Measurements from ENCODE around the gene TMC6.
"Not testable (repeated sequence)": the region's sequence is repeated elsewhere in the genome, so short reads cannot be mapped to it uniquely, and the experiment has no call there.

TMC6 gene, protein sequence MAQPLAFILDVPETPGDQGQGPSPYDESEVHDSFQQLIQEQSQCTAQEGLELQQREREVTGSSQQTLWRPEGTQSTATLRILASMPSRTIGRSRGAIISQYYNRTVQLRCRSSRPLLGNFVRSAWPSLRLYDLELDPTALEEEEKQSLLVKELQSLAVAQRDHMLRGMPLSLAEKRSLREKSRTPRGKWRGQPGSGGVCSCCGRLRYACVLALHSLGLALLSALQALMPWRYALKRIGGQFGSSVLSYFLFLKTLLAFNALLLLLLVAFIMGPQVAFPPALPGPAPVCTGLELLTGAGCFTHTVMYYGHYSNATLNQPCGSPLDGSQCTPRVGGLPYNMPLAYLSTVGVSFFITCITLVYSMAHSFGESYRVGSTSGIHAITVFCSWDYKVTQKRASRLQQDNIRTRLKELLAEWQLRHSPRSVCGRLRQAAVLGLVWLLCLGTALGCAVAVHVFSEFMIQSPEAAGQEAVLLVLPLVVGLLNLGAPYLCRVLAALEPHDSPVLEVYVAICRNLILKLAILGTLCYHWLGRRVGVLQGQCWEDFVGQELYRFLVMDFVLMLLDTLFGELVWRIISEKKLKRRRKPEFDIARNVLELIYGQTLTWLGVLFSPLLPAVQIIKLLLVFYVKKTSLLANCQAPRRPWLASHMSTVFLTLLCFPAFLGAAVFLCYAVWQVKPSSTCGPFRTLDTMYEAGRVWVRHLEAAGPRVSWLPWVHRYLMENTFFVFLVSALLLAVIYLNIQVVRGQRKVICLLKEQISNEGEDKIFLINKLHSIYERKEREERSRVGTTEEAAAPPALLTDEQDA

DNA sequence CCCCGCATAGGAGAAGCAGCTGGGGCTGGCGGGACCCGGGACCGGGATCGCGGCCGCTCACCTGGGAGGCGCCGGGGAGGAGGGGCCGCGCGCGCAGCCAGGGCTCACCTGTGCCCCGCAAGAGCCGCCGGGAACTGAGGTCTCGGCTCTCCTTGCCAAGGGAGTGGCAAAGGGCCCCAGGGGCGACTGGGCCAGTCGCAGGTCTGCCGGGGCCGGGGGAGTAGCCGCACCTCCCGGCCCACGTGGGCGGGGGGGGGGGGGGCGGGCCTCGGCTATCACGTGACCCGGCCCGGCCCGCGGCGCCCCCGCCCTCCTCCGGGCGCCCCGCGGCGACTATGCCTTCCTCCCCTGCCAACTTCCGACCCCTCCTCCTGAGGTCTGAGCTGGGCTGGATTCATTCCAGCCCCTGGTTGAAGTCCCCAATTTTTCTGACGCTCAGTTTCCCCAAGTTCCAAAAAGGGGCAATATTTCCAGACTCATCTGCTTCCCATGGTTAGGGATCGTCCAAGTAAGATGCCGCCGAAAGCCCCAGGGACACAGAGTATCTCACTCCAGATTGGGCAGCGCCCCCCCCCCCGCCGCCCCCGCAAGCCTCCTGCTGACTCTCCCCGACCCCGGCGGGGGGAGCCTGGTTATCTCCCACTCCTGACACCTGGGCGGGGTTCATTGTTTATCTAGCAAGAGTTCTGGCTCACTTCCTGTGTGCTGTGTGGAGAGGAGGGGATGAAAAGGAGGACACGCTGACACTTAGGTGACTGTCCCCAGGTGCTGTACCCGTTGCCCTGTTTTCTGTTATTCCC lies at the start of gene TMC6:
Gene TMC6, minus strand, starts transcription at position 205 of the 800 bp plus-strand sequence. CDS start 1,923 bp downstream, outside the sequence.
- DNase-seq, result no peak

DNA sequence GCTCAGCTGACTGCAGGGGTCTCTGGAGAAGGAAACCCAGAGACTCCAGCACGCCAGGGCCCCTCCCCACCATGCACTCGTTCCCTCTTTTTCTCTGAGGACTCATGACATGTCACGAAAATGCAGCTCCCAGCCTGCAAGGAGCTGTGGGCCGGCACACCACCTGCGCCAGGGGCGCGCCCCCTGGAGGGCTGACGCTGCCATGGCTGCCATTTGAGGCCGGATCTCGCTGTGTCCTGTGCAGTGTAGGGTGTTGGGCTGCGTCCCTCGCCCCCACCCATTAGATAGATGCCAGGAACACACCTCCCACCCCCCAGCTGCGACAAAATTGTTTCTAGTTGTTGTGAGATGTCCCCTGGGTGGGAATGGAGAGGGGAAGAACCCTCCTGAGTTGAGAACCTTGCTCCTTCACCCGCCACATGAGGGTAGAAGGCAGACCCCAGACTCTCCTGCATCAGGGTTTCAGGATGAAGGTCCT lies 48.0 kb upstream of the TMC6 start:
- DNase-seq, result no peak

DNA sequence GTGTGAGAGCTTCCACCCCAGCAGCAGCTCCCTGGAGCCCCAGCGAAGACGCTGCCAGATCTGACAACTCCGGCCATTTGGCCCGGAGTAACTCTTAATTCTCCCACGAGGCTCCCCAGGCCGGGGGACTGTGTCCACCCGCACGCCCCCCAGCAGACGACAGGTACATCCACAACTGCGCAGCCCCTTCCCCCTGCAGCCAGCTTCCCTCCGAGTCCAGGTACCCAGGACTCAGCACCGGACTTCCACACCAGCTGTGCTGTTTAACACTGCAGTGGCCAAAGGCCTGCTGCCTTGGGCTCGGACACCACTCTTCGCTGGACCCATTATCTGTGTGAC lies 47.1 kb upstream of the TMC6 start:
- no peak for DNase-seq

DNA sequence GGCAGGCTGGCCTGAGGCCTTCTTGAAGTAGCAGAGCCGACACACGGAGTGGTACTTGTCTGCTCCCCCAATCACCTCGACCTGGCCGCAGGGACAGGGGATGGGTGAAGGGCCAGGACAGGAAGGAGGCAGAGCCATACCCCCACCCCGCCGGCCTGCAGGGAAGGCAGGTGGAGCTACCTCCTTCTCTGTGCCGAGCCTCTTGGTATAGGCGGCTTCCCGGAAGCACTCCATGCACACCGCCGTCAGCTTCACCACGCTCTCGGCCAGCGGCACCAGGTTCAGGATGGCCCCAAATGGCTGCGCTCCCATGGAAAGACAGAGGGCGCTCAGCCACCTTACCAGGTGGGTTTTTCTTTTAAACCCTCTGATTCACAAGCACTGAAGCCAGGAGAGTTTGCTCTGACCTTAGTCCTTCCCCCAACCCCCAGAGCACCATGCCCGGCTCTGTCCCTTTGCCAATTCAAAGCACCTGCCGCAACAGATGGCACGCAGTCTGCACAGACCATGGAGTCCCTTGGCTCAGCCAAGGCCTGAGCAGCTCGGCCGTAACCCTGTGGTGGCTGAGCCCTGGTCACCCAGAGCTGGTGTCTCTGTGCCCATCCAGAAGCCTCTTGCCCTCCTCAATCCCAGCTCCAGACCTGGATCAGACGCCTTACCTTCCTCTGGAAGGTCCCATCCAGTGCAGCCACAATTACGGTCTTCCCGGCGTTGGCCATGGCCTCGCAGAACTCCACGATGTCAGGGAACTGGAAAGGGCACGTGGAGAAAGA lies 46.5 kb upstream of the TMC6 start:
- no peak for DNase-seq

DNA sequence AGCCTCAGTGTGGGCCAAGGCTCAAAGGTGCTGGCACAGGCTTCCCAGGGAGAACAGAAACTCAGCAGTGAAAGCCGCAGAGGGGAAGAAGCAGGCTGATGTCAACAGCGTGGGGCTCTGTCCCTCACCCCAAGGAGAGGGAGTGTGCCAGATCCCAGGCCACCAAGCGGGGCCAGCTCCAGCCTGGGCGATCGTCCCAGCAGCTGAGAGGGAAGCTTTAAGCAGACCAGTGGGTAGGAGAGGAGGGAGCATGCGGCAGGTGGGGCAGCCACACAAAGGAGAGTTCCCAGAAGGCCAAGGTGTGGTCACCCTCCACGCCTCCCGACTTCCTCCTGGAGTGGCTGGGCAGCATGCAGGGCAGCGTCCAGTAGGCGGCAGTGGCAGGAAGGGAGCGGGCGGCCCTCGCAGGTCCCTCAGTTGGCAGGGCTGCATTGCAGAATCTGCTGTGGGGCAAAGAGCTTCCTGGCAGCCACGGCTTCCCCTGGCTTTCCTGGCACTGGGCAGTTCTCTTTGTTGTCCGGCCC lies 45.9 kb upstream of the TMC6 start:
- no peak for DNase-seq

DNA sequence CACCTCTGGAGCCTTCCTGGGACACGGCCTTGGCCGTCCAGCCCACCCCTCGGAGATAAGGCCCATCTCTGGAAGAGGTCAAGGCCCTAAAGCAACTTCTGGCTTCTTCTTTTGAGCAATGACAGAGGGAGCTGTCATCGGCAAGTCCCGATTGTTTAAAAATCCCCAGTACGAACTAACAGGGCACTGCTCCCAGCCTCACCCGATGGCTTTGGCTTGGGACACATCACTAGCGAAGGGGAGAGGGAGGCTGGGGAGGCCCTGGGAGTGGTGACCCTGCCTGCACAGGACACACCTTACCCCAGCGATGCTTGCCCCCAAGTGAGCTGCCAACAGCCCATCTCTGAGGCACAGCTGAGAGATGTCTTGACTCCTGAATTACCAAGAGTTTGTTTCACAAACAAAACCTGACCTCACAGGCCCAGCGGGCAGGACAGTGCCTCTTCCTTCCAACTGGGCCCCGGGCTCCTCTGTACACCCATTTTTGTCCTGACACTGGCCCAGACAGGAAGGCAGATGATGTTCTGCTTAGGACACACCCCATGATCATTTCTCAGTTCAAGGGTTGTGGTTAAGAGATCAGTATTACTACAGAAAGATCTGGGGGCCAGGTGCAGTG lies 44.7 kb upstream of the TMC6 start:
- DNase-seq, result no peak

DNA sequence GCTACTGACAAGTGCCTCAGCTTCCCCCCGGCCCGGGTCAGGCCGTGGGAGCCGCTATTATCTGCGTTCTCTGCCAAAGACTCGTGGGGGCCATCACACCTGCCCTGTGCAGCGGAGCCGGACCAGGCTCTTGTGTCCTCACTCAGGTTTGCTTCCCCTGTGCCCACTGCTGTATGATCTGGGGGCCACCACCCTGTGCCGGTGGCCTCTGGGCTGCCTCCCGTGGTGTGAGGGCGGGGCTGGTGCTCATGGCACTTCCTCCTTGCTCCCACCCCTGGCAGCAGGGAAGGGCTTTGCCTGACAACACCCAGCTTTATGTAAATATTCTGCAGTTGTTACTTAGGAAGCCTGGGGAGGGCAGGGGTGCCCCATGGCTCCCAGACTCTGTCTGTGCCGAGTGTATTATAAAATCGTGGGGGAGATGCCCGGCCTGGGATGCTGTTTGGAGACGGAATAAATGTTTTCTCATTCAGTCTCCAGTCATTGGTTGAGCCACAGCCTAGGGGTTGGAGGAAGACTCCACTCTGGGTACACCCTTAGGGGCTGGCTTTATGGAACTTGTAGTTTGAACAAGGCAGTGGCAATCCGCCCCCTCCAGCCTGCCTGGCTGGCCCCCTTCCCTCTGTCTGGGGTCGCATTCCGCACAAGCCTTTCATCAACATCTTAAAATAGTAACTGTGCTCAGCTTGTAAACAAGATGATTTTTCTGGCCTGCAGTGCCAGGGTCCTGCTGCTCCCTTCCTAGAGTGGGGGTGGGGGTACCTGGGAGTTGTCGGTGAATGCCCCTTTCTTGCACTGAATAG lies 43.9 kb upstream of the TMC6 start:
- DNase-seq, result no peak

DNA sequence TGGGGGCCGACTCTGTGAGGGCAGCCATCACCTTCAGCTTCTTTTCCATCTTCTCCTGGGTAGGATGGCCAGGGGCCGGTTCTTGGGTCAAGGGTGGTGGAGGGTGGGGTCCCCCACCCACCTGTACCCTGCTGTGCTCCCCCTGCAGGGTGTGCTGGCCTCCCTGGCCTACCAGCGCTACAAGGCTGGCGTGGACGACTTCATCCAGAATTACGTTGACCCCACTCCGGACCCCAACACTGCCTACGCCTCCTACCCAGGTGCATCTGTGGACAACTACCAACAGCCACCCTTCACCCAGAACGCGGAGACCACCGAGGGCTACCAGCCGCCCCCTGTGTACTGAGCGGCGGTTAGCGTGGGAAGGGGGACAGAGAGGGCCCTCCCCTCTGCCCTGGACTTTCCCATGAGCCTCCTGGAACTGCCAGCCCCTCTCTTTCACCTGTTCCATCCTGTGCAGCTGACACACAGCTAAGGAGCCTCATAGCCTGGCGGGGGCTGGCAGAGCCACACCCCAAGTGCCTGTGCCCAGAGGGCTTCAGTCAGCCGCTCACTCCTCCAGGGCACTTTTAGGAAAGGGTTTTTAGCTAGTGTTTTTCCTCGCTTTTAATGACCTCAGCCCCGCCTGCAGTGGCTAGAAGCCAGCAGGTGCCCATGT lies 43.2 kb upstream of the TMC6 start:
- DNase-seq, result not testable (repeated sequence)

DNA sequence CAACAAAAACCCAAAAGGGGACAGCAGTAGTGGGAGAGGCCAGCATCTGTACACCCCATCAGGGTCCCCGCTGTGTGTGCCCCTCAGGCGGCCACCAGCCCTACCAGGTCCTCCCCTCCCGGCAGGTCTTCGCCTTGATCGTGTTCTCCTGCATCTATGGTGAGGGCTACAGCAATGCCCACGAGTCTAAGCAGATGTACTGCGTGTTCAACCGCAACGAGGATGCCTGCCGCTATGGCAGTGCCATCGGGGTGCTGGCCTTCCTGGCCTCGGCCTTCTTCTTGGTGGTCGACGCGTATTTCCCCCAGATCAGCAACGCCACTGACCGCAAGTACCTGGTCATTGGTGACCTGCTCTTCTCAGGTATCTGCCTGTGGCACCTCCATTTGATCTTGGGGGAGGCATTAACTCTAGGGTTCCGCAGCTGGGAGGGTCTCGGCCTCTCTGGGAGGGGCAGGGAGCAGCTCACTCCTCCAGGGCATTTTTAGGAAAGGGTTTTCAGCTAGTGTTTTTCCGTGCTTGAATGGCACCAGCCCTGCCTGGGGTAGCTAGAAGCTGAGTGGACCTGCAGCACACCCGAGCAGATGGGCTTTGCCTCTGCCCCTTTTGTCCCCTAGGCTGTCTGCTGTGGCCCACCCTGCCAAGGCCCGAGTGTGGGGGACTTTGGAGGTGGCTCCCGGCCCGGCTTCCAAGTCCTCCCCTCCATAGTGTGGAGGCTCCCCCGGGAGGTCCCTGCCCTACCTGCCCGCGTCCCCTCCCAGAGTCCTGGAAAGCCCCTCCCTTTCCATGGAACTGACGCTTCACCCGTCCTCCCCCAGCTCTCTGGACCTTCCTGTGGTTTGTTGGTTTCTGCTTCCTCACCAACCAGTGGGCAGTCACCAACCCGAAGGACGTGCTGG lies 42.4 kb upstream of the TMC6 start:
- no peak for DNase-seq

DNA sequence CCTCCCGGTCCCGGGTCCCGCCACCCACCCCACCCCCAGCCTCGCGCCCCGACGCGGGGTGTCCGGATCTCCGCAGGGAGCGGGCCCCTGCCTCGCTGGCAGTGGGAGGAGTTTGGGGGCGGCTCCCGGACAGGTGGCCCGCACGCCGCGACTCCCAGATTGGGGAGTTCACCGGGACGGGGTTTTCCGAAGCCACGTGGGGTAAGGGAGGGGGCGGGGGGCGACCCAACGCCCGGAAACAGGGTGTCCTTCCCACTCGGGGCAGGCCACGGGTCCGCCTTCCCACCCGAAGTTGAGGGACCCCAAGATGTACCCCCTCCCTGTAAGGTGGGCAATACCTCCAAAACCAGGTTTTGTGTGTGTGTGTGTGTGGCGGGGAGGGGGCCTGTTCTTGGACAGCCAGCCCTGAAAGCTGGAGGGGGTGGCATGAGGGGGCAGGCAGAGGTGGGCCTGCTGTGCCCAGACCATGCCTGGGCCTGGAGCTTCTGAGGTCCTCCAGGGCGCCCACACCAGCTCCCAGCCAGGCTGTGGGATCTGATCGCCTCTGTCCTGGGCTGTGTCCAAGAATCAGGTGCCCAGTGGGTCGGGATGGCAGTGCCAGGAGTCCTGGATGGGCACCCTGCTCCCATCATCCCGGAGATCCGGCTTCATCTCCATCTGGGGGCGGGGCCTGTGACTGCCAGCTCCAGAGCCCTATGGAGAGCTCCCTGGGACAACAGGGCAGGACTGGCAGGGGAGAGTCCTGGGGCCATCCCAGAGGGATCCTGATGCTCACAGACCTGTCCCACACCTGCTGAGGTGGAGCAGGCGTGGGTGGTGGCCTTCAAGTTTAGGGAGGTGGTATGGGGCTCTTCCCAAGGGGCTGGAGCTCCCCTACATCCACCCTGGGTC lies 40.6 kb upstream of the TMC6 start:
- DNase-seq, result peak; percentile 38

DNA sequence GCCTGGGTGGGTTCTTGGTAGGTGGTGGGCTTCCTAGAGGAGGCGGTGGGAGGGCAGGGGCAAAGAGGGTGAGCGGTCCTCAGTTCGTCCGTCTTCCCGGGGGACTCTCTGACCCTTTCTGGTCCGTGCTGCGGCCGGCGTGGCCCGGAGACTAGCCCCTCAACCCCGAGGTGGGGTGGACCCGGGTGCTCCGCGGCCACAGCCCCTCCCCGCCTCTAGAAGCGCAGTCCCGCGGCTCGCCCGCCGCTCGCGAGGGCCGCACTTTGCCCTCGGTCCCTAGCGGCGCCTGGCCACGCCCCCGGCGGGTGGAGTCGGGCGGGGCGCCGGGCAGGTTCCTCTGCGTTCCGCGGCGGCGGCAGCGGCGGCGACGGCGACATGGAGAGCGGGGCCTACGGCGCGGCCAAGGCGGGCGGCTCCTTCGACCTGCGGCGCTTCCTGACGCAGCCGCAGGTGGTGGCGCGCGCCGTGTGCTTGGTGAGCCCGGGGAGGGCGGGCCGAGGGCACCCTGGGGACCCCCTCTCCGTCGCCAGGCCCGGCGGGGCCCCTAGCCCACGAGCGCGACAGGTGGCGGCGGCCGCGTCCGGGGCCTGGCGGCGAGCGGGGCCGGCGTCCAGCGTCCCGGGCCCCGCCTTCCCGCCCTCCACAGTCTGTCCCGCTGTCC lies 39.8 kb upstream of the TMC6 start, which contains the start of gene SYNGR2:
Gene SYNGR2, plus strand, starts transcription at position 340 of the 661 bp plus-strand sequence. Its CDS starts 36 bp downstream, at position 376.
- peak; percentile 47 for DNase-seq

DNA sequence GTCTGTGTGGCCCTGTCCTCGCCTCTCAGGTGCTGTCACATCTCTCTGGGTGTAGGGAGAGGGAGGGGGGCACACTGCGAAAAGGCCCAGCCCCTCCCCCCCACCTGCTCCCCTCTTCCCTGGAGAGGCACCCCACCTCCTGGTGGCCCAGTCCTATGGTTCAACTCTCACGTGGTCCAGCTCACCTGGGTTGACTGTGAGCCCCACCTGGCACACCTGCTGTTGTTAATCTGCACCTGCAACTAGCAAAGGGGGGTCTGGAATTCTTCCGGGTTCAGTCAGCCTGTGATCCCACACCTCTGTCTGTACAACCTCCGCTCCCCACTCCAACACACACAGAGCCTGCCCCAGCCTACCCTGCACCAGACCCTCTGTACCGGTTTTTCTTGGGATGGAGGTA lies 37.9 kb upstream of the TMC6 start:
- DNase-seq, result no peak

DNA sequence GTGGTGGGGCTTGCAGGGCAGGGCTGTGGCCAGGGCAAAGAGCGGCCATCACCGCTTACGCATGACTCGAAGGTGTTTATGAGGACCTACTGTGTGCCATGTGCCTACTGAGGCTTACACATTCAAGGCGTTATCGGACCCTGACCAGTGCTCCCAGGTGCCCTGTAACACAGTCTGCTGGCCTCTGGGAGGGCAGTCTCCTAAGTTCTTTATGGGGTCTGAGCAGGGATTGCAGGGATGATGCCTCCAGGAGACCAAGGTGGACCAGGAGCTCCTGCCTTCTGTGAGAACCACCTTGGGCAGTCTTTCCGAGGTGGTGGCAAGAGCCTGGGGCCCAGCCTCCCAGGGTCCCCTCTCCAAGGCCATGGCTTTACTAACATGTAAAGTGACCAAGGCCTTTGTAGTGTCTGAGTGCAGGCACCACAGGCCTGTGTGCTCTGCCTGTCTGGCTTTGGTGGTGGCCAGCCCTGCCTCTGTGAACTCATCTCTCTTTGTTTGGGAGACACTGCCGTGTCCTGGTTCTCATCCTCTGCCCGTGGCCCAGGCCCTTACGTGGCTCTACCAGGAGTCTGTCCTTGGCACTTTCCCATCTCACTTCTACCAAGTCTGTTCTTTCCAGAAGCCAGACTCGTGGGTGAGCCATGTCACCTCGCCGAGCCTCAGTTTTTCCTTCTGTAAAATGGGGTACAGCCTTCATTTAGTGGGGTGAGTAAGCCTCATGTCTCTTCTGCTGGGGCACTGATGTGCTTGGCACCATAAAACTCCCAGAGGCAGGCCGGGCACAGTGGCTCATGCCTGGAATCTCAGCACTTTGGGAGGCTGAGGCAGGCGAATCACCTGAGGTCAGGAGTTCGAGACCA lies 36.4 kb upstream of the TMC6 start:
- DNase-seq, result no peak

DNA sequence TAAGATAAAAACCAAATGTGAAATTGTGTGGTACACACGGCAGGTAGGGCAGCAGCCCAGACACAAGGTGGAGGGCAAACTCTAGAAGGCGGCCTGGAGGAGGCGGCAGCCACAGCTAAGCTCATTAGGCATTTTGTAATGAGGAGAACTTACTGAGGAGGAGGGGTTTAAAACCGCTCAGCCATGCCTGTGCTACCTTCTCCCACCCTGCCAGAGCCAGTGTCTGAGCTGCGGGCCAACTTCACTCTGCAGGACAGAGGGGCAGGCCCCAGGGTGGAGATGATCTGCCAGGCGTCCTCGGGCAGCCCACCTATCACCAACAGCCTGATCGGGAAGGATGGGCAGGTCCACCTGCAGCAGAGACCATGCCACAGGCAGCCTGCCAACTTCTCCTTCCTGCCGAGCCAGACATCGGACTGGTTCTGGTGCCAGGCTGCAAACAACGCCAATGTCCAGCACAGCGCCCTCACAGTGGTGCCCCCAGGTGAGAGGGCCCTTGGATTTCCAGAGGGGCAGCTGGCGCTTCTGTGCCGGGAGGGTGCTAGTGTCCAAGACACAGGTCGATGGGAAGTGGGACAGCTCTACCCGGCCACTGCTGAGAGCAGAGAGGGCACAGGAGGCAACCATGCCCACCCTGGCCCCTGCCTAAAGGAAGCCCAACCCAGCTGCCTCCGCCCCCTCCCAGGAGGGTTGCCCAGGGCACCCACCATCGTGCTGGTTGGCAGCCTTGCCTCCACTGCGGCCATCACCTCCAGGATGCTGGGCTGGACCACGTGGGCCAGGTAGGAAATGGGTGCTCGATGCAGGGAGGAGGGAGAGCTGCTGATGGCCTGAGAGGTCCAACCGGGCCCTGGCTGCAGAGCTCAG lies 35.6 kb upstream of the TMC6 start:
- no peak for DNase-seq

DNA sequence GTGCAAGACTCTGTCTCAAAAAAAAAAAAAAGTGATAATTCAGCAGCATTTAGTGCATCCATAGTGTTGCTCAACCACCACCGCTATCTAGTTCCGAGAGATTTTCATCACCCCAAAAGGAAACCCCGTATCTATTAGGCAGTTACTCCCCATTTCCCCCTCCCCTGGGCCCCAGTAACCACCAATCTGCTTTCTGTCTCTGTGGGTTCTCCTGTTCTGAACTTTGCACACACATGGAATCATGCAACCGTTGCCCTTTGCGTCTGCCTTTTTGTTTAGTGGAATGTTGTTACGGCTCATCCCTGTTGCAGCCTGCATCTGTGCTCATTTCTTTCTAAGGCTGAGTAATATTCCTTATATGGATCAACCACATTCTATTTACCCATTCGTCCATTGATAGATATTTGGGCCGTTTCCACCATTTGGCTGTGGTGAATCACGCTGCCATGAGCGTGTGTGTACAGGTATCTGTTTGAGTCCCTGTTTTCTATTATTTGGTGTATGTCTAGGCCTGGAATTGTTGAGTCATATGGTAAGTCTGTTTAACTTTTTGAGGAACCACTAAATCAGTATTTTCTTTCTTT lies 31.1 kb upstream of the TMC6 start:
- DNase-seq, result peak; percentile 75
